GM21367 (cell line): ENCODE data around the gene ANXA2.
"Not testable (repeated sequence)": the region's sequence is repeated elsewhere in the genome, so short reads cannot be mapped to it uniquely, and the experiment has no call there.

Experiments used
- ATAC-seq: cut with Tn5 transposase; IDR thresholded peaks from one replicate; pipeline ENCODE4 v1.9.1; 2021; ENCODE audit not compliant: unreplicated experiment

Gene ANXA2

DNA sequence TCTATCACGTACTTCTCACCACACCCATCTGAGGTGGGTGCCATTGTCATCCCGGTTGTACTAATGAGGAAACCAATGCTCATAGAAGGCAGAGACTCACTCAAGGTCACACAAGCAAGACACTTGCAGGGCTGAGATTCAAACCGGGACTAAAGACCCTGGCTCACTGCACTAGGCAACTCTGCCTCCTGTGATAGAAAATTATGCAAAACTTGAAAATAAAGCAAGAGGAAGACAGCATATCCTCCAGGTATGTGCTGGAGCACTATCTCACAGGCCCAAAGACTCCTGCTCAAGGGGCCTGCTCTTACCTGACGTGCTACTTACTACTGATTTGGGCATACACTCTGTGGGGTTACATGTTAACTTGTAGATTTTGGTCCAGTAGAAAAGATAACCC is 25.6 kb downstream of the ANXA2 start:
- ATAC-seq = no peak

DNA sequence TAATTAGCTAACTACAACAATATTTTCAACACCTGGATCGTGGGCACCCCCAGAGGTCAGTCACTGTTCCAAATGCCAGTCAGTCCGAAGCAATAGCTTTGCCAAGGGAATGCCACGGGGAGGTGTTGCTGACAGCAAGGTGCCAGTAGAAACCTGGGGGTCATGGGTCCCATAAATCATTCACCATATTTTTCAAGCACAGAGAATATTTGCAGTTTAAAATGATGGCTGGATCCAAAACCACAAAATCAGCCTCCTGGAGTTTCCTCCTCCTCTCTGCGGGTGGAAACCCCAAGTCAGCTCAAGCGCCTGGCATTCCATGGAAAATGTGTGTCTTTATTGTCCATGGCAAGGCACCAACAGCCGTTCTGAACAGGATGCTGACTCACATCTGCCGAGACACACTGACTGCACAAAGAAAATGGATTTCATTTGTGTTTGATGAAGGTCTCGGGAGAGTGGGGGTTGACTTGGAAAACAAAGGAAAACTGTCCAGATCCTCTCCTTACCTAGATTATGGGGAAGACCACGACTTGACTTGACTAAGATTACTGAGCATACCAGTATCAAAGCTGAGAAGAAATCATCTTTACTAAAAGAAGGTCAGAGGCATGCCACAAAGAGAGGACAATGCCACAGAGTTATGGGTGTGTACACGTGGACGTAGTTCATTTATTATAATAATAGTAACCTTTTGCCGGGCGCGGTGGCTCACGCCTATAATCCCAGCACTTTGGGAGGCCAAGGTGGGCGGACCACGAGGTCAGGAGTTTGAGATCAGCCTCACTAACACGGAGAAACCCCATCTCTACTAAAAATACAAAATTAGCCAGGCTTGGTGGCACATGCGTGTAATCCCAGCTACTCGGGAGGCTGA is 26.4 kb downstream of the ANXA2 start:
- ATAC-seq = no peak

DNA sequence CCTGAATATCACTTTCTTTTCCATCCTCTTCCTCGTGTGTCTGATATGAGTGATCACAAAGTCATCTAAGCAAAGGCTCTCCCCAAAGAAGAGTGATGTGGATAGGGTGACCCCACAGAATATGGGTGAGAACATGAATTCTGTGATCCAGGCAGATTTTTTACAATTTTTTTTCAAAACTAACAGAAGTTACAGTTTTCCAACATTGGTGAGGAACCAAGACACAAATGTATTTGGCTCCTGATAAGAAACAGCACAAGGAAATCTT is 27.0 kb downstream of the ANXA2 start:
- ATAC-seq = no peak

DNA sequence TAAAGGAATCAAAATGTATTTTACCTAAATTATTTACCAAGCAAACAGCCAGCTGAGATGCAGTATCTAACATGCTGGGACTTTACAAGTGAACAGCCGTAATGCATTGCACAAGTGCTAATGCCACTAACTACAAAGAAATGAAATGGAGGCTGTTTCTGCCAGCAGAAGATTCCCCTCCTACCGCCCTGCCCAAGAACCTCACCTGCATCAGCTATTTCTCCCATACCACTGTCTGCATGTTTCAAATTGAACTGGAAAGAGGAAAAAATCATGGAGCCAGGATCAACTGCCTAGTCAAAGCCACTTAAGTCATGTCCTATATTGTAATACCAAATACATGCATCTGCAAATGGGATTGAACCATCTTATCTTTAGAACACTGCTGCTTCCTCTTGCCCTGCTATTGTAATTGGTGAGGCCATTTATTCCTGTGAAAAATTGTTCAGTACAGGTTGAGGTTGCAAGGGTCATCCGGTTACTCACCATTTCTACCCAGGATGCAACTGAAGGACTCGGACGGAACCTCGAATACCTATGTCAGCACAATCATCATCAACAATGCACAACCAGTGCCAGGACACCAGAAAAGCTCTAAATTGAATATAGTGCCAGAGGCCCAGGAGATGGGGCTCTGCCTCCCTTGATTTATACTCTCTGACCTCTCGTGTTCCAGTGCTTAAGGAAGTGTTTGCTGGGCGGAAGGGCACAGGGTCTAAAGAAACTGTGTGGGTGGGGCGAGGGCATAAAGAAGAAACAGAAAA is 27.5 kb downstream of the ANXA2 start:
- no peak for ATAC-seq

DNA sequence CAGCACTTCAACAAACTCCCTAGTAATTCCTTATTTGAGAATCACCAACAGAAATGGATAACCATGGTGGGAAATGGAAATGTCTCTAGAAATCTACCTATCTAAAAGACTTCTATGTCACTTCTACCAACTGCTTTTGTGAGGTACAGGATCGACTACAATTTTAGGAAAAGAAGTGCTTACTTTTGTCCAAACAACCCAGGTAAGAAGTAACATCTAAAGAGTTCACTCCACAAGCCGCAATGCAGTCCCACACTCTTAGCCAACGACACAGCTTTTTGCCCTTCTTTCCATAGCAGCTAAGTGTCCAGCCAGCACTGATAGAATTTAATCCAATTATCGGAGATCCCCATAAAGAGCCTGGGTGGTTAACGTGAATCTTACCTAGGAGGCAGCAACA is 28.1 kb downstream of the ANXA2 start:
- no peak for ATAC-seq

DNA sequence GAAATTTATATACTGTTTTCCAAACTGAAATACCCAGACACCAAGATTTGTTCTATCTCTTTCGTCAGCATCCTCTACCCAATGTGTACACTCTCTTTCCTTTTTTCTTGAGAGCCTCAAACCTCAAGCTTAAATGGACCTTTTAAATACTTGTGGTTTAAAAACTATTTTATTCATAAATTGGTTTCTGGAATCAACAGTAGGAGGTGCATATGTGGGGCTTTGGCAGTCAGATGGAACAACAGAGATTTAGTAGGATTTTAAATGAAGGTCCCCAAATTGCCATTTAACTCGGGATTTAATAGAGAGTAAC is 33.2 kb downstream of the ANXA2 start:
- ATAC-seq = no peak

DNA sequence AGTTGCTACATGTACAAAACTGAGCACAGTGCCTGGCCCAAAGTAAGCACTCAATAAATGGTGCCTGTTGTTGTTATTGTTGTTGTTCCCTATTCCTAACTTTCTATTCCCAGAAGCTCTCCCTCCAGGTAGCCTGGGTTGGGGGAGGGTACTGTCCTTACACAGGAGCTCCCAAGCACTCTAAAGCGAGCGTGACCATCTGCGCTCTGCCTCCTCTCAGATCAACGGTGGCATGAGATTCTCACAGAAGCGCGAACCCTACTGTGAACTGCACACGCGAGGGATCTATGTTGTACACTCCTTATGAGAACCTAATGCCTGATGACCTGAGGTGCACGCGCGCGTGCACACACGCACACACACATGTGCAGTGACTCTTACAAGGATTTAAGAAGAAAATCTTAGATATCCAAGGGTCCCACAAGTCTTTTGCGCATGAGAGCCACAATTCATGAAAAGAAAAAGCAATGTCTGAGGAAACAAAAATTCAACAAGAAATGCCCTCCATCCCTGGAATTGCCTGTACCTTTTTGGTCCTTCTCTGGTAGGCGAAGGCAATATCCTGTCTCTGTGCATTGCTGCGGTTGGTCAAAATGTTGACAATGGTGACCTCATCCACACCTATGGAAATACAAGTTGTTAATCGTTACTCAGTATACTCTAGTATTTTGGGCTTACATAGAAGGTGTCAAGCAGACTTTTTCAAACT is 33.7 kb downstream of the ANXA2 start:
- ATAC-seq = no peak

DNA sequence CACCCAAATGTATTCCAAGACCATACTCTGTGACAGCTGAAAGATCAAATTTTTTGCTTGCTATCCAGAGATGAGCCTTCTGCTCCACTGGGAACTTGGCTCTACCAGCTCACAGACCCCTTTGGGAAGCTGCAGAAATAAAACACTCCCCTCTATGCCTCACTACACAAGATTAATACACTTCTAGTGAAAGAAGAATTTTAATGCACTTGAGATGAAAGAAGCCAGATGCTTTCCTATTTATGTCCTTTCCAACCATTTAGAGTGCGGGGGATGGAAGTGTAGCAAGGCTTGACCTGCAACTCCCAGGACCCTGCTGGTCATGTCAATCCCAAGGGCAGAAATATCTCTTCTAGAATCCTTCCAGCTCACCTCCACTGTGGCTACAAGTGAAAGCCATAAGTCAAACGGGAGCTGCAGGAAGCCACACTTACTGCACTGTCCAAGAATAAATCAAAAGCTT is 34.7 kb downstream of the ANXA2 start:
- ATAC-seq = no peak

DNA sequence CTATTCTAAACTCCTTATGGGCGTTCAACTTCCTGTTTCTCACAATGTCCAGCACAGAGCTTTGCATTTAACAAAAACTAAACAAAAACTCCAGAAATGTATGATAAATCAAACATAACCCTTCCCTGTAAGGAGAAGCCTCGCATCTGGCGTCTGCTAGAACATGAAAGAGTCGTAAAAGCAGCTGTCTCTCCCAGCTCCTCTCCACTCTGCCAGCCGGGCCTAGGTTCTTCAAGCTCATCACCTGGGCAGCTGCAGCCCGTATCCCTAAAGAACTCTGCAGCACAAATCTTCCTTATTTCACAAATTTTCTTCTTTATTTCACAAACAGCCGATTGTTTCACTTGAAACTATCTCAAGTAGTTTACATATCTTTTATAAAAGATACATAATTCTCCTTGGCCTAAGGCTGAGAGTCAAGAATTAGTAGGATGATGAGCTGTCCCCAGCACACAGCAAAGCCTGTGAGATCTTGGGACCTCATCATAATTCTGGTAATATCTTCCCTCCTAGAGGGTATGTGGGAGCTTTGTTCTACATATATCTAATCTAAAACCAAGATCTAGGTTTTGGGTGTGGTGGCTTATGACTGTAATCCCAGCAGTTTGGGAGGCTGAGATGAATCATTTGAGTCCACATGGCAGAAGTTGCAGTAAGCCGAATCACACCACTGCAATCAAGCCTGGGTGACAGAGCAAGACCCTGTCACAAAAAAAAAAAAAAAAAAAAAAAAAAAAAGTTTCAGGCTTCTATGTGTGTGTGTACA is 35.3 kb downstream of the ANXA2 start:
- no peak for ATAC-seq

DNA sequence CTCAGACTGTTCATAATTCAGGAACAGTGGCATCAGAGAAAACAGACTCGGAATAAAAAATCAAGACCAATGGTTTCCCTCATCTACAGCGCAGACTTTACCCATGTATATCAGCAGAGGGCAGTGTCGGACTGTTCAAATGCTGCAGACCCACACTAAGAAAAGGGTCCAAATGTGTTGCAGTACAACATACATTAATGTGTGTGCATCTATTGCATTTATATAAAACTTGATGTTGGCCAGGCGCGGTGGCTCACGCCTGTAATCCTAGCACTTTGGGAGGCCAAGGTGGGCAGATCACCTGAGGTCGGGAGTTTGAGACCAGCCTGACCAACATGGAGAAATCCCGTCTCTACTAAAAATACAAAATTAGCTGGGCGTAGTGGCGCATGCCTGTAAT is 38.0 kb downstream of the ANXA2 start:
- ATAC-seq = not testable (repeated sequence)

DNA sequence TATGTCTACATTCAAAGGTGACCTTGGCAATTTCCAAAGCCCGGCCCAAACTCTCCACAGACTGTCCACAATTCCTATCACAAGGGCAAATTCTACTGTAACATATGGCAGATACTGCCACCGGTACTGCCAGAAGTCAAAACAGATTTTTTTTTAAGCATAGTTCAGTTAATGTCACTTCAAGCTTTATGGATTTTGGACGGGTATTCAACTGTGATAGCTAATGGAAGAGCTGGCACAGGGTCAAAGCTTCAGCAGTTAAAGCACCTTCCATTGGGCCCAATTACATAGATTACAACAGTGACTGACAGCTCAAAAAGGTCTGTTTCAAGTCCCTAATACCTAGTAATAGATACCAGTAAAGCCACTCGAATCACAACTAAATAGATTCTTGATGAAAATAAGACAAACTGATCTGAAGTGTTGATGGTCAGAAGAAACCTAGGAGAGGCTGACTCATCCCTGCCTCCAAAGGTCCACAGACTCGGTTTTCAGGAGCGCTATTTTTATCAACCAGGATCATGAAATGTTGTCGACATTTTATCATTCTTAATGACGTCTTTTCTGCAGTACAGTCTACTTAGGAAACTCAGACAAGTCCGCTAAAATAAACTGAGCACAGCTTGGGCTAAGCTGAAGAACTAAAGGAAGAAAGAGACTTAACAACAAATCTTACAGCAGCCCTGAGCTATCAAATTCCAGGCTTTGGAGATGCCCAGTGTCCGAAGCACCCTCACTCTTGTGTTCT is 38.7 kb downstream of the ANXA2 start:
- no peak for ATAC-seq

DNA sequence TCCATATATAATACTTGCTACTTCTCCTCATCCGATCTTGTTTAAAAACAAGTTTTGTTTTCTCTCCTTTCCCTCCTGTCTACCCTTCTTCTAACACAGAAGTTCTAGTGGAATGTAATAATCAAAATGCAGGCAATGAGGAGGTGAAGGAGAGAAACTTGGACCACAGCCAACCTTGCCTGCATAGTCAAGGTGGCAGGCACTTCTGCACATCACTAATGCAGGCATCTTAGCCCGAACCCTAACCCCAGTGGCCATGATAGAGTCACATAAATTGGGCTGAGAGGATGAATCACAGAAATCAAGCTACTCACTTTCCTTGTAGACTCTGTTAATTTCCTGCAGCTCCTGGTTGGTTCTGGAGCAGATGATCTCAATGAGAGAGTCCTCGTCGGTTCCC is 41.0 kb downstream of the ANXA2 start:
- no peak for ATAC-seq

DNA sequence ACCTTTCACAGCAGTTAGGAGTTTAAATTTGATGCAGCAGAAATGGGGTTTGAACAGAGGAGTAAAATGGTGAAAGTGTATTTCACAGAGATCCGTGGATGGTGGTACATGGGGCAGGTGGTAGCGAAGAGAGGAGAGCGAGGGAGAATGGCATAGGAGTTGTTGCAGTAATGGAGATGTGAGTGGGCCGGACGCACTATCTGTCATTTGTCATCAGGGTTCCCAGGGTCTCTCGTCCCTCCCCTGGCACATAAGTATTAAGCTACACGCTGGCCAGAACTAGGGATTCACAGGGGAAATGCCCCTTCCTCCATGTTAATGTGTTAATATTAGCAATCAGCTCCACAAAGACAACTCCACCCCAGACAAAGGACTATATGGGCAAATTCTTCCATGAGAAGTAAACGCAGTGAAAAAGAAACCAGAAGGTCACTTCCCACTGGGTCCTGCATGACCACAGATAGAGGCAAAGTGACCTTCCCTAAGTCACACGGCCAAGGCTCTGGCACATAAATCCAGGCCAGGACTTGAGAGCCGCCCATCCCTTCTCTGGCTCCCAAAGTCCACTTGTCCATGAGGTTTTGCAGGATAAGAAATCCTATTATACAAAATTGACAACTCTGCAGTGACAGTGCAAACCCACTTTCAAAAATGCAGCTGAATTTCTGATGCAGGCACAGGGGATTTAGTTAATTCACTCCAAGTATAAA is 42.5 kb downstream of the ANXA2 start:
- ATAC-seq = no peak

DNA sequence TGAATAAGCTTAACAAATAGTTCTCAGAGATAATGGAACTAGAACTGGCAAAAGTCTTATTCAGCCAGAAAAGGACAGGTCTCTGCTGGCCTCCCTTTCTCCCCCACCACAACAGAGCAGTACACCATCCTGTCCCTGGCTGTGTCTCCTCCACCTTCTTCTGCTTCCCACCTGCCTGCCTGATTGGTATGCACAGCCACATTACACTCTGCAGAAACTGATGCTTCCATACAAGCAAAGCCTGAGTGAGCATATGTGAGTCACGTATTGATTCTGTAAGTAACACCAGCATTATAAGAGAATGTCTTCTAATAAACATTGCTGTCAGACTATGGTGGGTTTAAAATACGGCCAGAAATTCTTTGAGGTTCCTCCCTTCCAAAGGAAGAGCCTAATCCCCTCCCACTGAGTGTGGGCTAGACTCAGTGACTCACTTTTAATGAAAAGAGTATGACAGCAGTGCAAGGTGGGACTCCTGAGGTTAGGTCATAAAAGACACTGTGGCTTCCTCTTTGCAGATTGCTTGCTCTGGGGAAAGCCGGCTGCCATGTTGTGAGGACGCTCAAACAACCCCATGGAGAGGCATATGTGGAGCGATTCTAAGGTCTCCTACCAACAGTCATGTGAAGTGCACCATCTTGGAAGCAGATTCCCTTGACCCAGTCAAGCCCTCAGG is 44.4 kb downstream of the ANXA2 start:
- no peak for ATAC-seq

DNA sequence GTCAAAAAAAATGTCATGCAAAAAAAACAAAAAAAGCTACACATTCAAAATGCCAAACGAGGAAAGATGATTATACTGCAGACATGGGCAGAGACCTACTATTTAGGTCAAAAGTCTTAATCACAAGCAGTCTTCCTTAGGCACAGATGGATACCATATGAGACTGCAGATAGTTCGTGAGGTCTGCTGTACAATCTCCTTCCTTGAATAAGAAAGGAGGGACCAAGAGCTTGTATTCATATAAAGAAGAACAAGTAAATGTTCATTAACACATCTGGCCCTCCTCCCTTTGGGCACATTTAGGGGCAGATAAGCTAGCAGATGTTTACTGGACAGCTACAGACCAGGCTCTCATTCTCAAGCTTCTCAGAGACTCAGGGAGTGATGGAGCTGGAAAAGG is 45.3 kb downstream of the ANXA2 start:
- no peak for ATAC-seq

DNA sequence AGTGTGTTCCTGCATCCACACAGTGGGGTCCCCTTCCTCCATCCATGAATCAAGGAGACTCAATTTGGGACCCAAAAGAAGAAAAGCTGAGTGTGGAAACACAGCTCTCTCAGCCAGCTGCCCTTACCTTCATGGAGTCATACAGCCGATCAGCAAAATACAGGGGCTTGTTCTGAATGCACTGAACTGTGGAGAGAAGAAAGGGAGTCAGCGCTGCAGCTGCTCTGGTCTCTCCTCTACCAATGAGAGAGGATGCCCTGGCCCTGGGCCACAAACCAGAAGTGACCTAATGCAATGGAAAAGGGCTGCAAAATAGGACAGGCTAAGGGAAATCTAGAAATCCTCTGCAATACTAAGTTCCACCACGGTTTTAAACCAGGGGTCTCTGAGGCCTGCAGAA is 46.7 kb downstream of the ANXA2 start:
- ATAC-seq = no peak

DNA sequence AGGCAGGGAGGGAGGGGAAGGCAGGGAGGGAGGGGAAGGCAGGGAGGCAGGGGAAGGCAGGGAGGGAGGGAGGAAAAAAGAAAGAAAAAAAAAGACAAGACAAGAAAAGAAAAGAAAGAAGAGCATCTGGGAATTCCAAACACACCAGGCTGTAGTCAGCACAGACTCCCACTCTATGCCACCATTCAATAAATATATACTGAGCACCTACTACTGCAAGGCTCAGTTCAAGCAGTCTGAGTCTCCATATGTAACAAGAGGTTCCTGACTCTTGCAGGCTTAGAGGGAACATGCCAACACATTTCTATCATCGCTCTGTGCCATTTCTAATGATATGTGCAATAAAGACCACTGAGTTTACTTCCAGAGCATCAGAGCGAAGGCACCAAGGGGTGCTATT is 47.7 kb downstream of the ANXA2 start:
- no peak for ATAC-seq

DNA sequence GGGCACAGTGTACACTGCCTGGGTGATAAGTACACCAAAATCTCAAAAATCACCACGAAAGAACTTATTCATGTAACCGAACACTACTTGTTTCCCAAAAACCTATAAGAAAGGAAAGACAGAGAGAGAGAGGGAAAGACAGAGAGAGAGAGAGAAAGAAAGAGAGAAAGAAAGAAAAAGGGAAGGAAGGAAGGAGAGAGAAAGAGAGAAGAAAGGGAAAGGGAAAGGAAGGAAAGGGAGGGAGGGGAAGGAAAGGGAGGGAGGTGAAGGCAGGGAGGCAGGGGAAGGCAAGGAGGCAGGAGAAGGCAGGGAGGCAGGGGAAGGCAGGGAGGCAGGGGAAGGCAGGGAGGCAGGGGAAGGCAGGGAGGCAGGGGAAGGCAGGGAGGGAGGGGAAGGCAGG is 48.2 kb downstream of the ANXA2 start:
- no peak for ATAC-seq

DNA sequence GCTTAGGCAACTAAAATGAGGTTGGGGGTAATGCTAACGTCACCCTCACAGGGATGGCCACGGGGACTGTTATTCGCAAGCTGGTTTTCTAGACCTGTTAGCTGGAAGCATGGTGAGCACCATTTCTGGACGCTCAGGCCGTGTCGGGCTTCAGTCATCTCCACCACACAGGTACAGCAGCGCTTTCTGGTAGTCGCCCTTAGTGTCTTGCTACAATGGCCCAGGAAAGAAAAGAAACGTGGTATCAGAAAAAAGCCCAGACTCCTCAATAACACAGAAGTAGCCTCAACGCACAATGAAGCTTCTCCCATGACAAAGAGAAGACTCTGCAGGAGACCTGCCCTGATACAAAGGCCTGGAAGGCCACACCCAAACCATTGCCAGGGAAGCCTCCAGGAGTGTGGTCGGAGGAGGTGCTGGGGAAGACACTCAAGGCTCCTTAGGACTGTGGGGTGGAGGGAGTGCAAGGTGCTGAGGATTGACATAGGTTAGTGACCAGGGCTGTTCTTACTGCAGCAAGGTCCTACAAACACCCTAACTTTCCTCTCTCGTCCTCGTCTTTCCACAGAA is 50.2 kb downstream of the ANXA2 start:
- ATAC-seq = no peak
